Measurements from ENCODE around the gene FAM174C. TPM values are rescaled to one million over a fixed set of nuclear protein-coding genes. Genes with fewer than 3 reads are reported as not detected.

FAM174C gene
- total RNA-seq, 1 donor from 2014 or later, result 30.0 TPM

DNA sequence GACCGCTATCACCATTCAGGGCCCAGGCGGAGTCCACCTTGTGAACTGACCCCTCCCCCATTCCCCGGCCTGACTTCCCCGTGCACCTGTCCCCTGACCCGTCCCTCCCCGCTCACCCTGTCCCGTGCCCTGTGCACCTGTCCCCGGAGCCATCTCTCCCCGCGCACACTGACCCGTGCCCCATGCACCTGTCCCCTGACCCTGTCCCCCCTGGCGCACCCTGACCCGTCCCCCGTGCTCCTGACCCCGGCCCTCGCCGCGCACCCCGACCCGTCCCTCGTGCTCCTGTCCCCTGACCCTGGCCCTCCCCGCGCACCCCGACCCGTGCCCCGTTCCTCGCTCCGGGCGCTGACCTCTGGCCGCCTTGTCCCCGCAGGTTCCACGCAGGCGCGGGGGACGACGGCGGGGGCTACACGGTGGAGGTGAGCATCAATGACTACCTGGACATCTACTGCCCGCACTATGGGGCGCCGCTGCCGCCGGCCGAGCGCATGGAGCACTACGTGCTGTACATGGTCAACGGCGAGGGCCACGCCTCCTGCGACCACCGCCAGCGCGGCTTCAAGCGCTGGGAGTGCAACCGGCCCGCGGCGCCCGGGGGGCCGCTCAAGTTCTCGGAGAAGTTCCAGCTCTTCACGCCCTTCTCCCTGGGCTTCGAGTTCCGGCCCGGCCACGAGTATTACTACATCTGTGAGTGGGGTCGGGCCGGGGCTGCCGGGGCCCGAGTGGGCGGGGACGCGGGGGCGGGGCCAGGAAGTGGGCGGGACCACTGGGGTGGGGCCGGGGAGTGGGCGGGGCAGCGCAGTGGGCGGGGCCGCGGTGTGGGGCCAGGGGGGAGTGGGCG is 20.1 kb downstream of the FAM174C start:
- Mint-ChIP-seq H3K4me3 (ENCODE audit: low read depth) (no peak overlapping the region), H3K27me3 (no peaks in the 10 kb centered on the region), H3K36me3 (ENCODE audit: insufficient read depth) (peaks cover 3% of the 10 kb centered on the region), H3K9me3 (ENCODE audit: low read depth) (no peaks in the 10 kb centered on the region), H3K4me1 (ENCODE audit: low read depth) (no peaks in the 10 kb centered on the region), H3K27ac (no peak overlapping the region)
- DNase-seq (ENCODE audit: low spot score, unreplicated experiment), result no peak
- TF ChIP-seq, protein P1, sequence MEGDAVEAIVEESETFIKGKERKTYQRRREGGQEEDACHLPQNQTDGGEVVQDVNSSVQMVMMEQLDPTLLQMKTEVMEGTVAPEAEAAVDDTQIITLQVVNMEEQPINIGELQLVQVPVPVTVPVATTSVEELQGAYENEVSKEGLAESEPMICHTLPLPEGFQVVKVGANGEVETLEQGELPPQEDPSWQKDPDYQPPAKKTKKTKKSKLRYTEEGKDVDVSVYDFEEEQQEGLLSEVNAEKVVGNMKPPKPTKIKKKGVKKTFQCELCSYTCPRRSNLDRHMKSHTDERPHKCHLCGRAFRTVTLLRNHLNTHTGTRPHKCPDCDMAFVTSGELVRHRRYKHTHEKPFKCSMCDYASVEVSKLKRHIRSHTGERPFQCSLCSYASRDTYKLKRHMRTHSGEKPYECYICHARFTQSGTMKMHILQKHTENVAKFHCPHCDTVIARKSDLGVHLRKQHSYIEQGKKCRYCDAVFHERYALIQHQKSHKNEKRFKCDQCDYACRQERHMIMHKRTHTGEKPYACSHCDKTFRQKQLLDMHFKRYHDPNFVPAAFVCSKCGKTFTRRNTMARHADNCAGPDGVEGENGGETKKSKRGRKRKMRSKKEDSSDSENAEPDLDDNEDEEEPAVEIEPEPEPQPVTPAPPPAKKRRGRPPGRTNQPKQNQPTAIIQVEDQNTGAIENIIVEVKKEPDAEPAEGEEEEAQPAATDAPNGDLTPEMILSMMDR (IDR thresholded peaks at IDR 0.05; ENCODE audit: unreplicated experiment), result no peak

DNA sequence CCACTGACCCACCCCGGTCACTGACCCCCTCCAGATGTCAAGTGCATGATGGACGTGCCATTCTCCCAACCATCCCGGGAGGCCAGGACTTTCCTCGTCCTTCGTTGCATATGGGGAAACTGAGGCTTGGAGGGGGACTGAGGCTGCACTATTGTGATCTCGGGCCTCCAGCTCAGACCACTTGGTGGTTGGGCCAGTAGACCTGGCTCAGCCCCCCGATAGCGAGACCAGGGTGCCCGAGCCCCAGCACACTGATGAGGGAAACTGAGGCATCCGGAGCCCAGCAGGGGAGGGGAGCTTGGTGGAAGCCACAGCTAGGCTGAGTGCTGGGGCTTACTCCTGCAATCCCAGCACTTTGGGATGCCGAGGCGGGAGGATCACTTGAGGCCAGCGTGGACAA is 20.7 kb downstream of the FAM174C start:
- no peak overlapping the region for H3K4me3 Mint-ChIP-seq (ENCODE audit: low read depth)
- TF ChIP-seq, protein P1 (IDR thresholded peaks at IDR 0.05; ENCODE audit: unreplicated experiment), result no peak
- no peak for DNase-seq (ENCODE audit: low spot score, unreplicated experiment)
- peaks cover 6% of the 10 kb centered on the region for H3K36me3 Mint-ChIP-seq (ENCODE audit: insufficient read depth)
- H3K27ac Mint-ChIP-seq, result no peak overlapping the region
- no peaks in the 10 kb centered on the region for H3K27me3 Mint-ChIP-seq
- no peaks in the 10 kb centered on the region for H3K4me1 Mint-ChIP-seq (ENCODE audit: low read depth)
- no peaks in the 10 kb centered on the region for H3K9me3 Mint-ChIP-seq (ENCODE audit: low read depth)

DNA sequence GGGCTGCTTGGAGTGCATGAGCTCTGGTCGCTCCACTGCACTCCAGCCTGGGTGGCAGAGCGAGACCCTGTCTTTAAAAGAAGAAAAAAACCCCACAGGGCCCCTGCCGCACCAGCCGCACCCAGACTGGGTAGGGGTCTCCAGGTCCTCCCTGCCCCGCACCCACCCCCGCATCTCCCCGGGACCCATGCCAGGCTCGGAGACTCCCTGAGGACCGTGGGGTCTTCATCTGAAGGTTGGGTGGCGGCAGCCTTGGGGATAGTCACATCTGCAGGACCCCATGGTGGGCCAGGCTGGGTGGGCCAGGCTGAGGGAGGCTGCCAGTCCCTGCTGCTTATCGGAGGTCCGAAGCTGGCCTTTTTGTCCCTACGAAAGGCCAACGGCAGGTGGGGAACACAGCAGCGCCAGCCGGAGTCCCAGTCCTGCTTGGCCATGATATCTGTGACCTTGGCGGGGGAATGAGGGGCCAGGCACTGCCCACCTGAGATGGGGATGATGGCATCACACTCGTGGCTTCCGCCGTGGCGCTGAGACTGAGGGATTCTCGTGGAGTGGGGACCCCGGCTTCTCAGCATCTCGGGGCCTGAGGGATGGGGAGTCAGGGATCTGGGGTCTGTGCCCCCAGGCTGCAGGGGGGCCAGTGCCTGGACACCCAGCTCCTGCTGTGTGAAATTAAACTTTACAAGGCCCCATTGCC is 21.4 kb downstream of the FAM174C start:
- Mint-ChIP-seq H3K27me3 (no peaks in the 10 kb centered on the region), H3K4me1 (ENCODE audit: low read depth) (no peaks in the 10 kb centered on the region), H3K36me3 (ENCODE audit: insufficient read depth) (peaks cover 6% of the 10 kb centered on the region), H3K27ac (no peak overlapping the region), H3K9me3 (ENCODE audit: low read depth) (no peaks in the 10 kb centered on the region), H3K4me3 (ENCODE audit: low read depth) (no peak overlapping the region)
- no peak for DNase-seq (ENCODE audit: low spot score, unreplicated experiment)
- TF ChIP-seq, protein P1 (IDR thresholded peaks at IDR 0.05; ENCODE audit: unreplicated experiment), result no peak

DNA sequence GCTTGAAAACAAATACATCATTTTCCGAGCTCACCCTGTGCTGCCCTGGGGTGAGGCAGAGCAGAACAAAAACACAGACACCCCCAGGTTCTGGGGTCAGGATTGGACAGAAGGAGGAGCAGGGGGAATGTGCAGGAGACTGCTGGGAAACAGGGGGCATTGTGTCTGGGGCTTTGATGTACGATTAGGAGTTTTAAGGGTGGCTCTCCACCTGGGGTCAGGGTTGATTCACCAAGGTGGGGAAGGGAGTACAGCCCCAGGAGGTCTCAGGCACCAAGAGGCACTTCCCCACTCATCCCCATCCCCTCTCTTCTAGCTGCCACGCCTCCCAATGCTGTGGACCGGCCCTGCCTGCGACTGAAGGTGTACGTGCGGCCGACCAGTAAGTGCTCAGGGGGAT is 22.9 kb downstream of the FAM174C start:
- no peak for DNase-seq (ENCODE audit: low spot score, unreplicated experiment)
- no peaks in the 10 kb centered on the region for H3K27me3 Mint-ChIP-seq
- H3K27ac Mint-ChIP-seq, result no peak overlapping the region
- no peak overlapping the region for H3K4me3 Mint-ChIP-seq (ENCODE audit: low read depth)
- no peaks in the 10 kb centered on the region for H3K9me3 Mint-ChIP-seq (ENCODE audit: low read depth)
- TF ChIP-seq, protein P1 (IDR thresholded peaks at IDR 0.05; ENCODE audit: unreplicated experiment), result no peak
- H3K4me1 Mint-ChIP-seq (ENCODE audit: low read depth), result no peaks in the 10 kb centered on the region
- peaks cover 6% of the 10 kb centered on the region for H3K36me3 Mint-ChIP-seq (ENCODE audit: insufficient read depth)

DNA sequence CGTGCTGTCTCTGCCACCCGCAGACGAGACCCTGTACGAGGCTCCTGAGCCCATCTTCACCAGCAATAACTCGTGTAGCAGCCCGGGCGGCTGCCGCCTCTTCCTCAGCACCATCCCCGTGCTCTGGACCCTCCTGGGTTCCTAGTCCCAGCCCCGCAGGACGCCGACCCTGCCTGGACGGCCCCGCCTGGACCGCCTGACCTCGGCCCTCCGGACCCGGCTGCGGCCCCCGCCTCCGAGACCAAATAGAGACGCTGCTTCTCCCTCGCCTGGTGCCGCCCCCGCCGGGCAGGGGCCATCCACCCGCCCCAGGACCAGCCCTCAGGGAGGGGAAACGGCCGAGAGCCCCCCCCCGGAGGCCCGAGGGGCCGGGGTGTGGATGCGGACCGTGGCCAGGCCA is 24.5 kb downstream of the FAM174C start:
- no peak overlapping the region for H3K4me3 Mint-ChIP-seq (ENCODE audit: low read depth)
- H3K27ac Mint-ChIP-seq, result no peak overlapping the region
- H3K4me1 Mint-ChIP-seq (ENCODE audit: low read depth), result peaks cover 4% of the 10 kb centered on the region
- TF ChIP-seq, protein P1 (IDR thresholded peaks at IDR 0.05; ENCODE audit: unreplicated experiment), result no peak
- peaks cover 6% of the 10 kb centered on the region for H3K36me3 Mint-ChIP-seq (ENCODE audit: insufficient read depth)
- no peaks in the 10 kb centered on the region for H3K27me3 Mint-ChIP-seq
- no peaks in the 10 kb centered on the region for H3K9me3 Mint-ChIP-seq (ENCODE audit: low read depth)
- DNase-seq (ENCODE audit: low spot score, unreplicated experiment), result no peak

Measured in progenitor cell of endocrine pancreas (in vitro differentiated cells).